ENCODE data around the gene NADSYN1. TPM values are rescaled to one million over a fixed set of nuclear protein-coding genes. Genes with fewer than 3 reads are reported as not detected.

Gene NADSYN1
- total RNA-seq, 1 donor from 2014 or later = 68.9 TPM

GRCh38 chr11:71491531-71491930 lies 38.5 kb downstream of the NADSYN1 start:
- no peak for DNase-seq (ENCODE audit: low read depth)

GRCh38 chr11:71491940-71492339 lies 38.9 kb downstream of the NADSYN1 start:
- DNase-seq (ENCODE audit: low read depth) = no peak

GRCh38 chr11:71495286-71496230 lies 42.6 kb downstream of the NADSYN1 start:
- DNase-seq (ENCODE audit: low read depth) = no peak

- no peak for DNase-seq (ENCODE audit: low read depth)
These were observed 43.4 kb downstream of the NADSYN1 start for GRCh38 chr11:71496421-71496820.

- no peak for DNase-seq (ENCODE audit: low read depth)
These were observed 45.1 kb downstream of the NADSYN1 start for GRCh38 chr11:71498091-71498490.

GRCh38 chr11:71499125-71499524 lies 46.1 kb downstream of the NADSYN1 start:
- DNase-seq (ENCODE audit: low read depth) = no peak

GRCh38 chr11:71499546-71499945 lies 46.5 kb downstream of the NADSYN1 start:
- no peak for DNase-seq (ENCODE audit: low read depth)

- no peak for DNase-seq (ENCODE audit: low read depth)
These were observed 47.6 kb downstream of the NADSYN1 start for GRCh38 chr11:71500601-71501021.

GRCh38 chr11:71501071-71501985 lies 48.3 kb downstream of the NADSYN1 start:
- DNase-seq (ENCODE audit: low read depth) = no peak

GRCh38 chr11:71502026-71502425 lies 49.0 kb downstream of the NADSYN1 start:
- DNase-seq (ENCODE audit: low read depth) = no peak

GRCh38 chr11:71502871-71503435 lies 50.0 kb downstream of the NADSYN1 start:
- no peak for DNase-seq (ENCODE audit: low read depth)

GRCh38 chr11:71504531-71504930 lies 51.5 kb downstream of the NADSYN1 start:
- DNase-seq (ENCODE audit: low read depth) = no peak

- DNase-seq (ENCODE audit: low read depth) = no peak
These were observed 52.0 kb downstream of the NADSYN1 start for GRCh38 chr11:71505001-71505400.

- DNase-seq (ENCODE audit: low read depth) = no peak
These were observed 52.8 kb downstream of the NADSYN1 start for GRCh38 chr11:71505781-71506180.

GRCh38 chr11:71507102-71507501 lies 54.1 kb downstream of the NADSYN1 start:
- no peak for DNase-seq (ENCODE audit: low read depth)

- no peak for DNase-seq (ENCODE audit: low read depth)
These were observed 65.8 kb downstream of the NADSYN1 start for GRCh38 chr11:71518506-71519471.

- no peak for DNase-seq (ENCODE audit: low read depth)
These were observed 66.5 kb downstream of the NADSYN1 start for GRCh38 chr11:71519546-71519945.

- DNase-seq (ENCODE audit: low read depth) = no peak
These were observed 72.4 kb downstream of the NADSYN1 start for GRCh38 chr11:71525188-71525937.

GRCh38 chr11:71525938-71526495 lies 73.0 kb downstream of the NADSYN1 start:
- DNase-seq (ENCODE audit: low read depth) = no peak
